Osteoblast (primary cell): ENCODE data around the gene TDRD15. TPM values are rescaled to one million over a fixed set of nuclear protein-coding genes. Genes with fewer than 3 reads are reported as not detected.
"Not testable (repeated sequence)": the region's sequence is repeated elsewhere in the genome, so short reads cannot be mapped to it uniquely, and the experiment has no call there.

ENCODE experiments used
- DNase-seq: peaks from one replicate; pipeline ENCODE4 v3.0.0; 2011; ENCODE audit warnings: low spot score, mixed read lengths; ENCODE audit not compliant: insufficient read length; ENCODE audit errors: missing footprints
- H2AFZ ChIP-seq: 2 replicates; pipeline ENCODE4 v1.6.0; 2011; ENCODE audit warnings: mild to moderate bottlenecking, low read length
- H3K27ac ChIP-seq: 2 replicates; pipeline ENCODE4 v1.5.1; 2011; ENCODE audit warnings: mild to moderate bottlenecking, low read depth, low read length, moderate library complexity
- H3K27me3 ChIP-seq: 2 replicates; pipeline ENCODE4 v1.6.0; 2012; ENCODE audit warnings: mild to moderate bottlenecking, control low read depth, inconsistent platforms, low read length, moderate library complexity; ENCODE audit not compliant: insufficient read depth
- H3K36me3 ChIP-seq: 2 replicates; pipeline ENCODE4 v1.5.1; 2011; ENCODE audit warnings: mild to moderate bottlenecking, low read length, control low read depth, moderate library complexity; ENCODE audit not compliant: insufficient read depth
- H3K4me1 ChIP-seq: 2 replicates; pipeline ENCODE4 v1.5.1; 2011; ENCODE audit warnings: mild to moderate bottlenecking, low read length, control low read depth, moderate library complexity; ENCODE audit not compliant: insufficient read depth
- H3K4me2 ChIP-seq: 2 replicates; pipeline ENCODE4 v1.6.0; 2011; ENCODE audit warnings: mild to moderate bottlenecking, low read length; ENCODE audit not compliant: insufficient read depth
- H3K4me3 ChIP-seq: fragments of 200-600 bp; sonication (generic); 3 replicates; pipeline ENCODE4 v1.5.1; 2012; ENCODE audit warnings: mild to moderate bottlenecking, low read length, inconsistent platforms; ENCODE audit not compliant: insufficient read depth
- H3K79me2 ChIP-seq: 2 replicates; pipeline ENCODE4 v1.6.0; 2012; ENCODE audit warnings: mild to moderate bottlenecking, low read length, control low read depth, inconsistent platforms; ENCODE audit not compliant: insufficient read depth
- H3K9me3 ChIP-seq: 2 replicates; pipeline ENCODE4 v1.5.1; 2011; ENCODE audit warnings: low read depth, low read length, control low read depth
- H4K20me1 ChIP-seq: 2 replicates; pipeline ENCODE4 v1.6.0; 2012; ENCODE audit warnings: mild to moderate bottlenecking, low read length, control low read depth; ENCODE audit not compliant: insufficient read depth
- total RNA-seq: library from RNA; depleted of rRNA; stranded (reverse); fragments of >200 nt; gene quantifications from 2 replicates; pipeline ENCODE4 v1.2.3, GENCODE V29; 2012
- TF ChIP-seq, protein P1 (sequence below): IDR thresholded peaks from 2 replicates; pipeline ENCODE4 v1.5.1; 2011; ENCODE audit warnings: mild to moderate bottlenecking, low read depth, low read length, moderate library complexity; ENCODE audit errors: extremely low read depth

TDRD15 gene
- total RNA-seq, 1 donor = not detected

DNA sequence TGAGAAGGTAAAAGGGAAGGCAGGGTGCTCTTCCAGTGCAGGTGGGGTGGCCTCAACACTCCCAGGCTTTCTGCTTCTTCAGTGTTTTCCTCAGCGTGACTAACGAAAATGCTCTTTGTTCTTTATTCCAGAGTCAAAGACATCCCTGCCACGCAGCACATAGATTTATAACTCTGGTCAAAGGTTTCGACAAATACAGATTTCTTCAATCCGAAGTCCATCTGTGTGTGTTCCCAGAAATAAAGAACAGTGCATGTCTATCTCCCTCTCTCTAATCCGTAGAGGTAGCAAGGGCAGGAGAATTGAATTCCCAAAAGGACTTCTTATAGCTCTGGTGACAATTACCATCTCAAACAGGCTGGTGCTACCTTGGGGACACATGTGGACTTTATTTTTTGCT, 26.4 kb upstream of the TDRD15 start:
- DNase-seq = no peak
- no peaks in the 10 kb centered on the region for H3K9me3 ChIP-seq
- H3K4me3 ChIP-seq = no peak overlapping the region
- no peaks in the 10 kb centered on the region for H3K79me2 ChIP-seq
- no peaks in the 10 kb centered on the region for H3K27me3 ChIP-seq
- no peak overlapping the region for H3K27ac ChIP-seq
- TF ChIP-seq, protein P1, sequence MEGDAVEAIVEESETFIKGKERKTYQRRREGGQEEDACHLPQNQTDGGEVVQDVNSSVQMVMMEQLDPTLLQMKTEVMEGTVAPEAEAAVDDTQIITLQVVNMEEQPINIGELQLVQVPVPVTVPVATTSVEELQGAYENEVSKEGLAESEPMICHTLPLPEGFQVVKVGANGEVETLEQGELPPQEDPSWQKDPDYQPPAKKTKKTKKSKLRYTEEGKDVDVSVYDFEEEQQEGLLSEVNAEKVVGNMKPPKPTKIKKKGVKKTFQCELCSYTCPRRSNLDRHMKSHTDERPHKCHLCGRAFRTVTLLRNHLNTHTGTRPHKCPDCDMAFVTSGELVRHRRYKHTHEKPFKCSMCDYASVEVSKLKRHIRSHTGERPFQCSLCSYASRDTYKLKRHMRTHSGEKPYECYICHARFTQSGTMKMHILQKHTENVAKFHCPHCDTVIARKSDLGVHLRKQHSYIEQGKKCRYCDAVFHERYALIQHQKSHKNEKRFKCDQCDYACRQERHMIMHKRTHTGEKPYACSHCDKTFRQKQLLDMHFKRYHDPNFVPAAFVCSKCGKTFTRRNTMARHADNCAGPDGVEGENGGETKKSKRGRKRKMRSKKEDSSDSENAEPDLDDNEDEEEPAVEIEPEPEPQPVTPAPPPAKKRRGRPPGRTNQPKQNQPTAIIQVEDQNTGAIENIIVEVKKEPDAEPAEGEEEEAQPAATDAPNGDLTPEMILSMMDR = no peak
- H4K20me1 ChIP-seq = no peaks in the 10 kb centered on the region
- H3K36me3 ChIP-seq = no peaks in the 10 kb centered on the region
- H3K4me2 ChIP-seq = no peak overlapping the region
- no peak overlapping the region for H2AFZ ChIP-seq
- H3K4me1 ChIP-seq = no peaks in the 10 kb centered on the region

DNA sequence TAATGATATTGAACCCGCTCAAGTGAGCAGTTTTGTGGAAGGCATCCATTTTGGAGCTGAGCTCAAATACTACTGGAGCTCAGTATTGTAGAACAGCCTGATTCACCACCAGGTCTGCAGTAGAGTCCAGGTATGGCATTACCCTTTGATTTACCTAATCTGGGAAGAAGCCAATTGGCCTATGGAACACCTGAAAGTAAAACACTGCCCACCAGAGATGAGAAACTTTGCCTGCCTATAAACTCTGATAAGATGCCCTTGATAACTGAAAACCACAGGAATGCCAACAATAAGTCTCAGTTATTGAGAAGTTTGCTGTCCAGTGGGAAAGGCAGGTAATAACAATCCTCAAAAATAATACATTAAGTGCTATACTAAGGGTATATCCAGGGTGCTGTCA, 25.5 kb upstream of the TDRD15 start:
- no peak overlapping the region for H2AFZ ChIP-seq

DNA sequence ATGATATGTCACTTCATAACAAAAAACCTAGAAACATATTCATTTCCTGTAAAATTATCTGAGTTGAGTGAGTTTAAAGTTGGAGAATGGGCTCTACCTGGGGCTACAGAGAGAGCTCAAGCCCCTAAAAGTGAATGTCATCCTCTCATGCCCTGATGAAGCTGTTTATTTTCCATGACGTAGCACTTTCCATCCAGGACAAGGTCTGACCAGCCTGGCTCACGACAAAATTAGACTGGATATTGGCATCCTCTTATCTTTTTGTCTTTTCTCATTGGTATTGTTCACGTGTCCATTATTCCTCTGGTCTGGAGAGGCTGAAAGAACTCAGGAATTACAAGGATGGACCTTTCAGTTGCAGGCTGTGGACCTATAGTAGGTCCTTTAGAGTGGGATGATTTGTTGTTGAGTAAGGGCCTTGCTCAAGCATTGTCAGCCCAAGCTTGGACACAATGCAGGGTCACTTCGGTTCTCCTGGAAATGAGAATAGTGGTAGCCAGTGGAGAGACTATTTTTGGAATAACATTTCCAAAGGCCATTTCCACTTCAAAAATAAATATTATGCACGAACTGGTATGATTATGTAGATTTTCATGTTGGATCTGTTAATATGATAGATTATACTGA, 24.4 kb upstream of the TDRD15 start:
- Histone ChIP-seq H2AFZ (no peak overlapping the region), H3K79me2 (no peaks in the 10 kb centered on the region), H4K20me1 (no peaks in the 10 kb centered on the region), H3K4me1 (no peaks in the 10 kb centered on the region), H3K4me3 (no peak overlapping the region), H3K4me2 (no peak overlapping the region), H3K27me3 (no peaks in the 10 kb centered on the region), H3K9me3 (no peaks in the 10 kb centered on the region), H3K27ac (no peak overlapping the region), H3K36me3 (no peaks in the 10 kb centered on the region)
- no peak for DNase-seq
- TF ChIP-seq, protein P1 = no peak

More for the DNA sequence above, 25.5 kb upstream of the TDRD15 start:
- Histone ChIP-seq H3K4me2 (no peak overlapping the region), H3K36me3 (no peaks in the 10 kb centered on the region), H4K20me1 (no peaks in the 10 kb centered on the region), H3K4me1 (no peaks in the 10 kb centered on the region), H3K9me3 (no peaks in the 10 kb centered on the region), H3K27ac (no peak overlapping the region), H3K27me3 (no peaks in the 10 kb centered on the region), H3K79me2 (no peaks in the 10 kb centered on the region), H3K4me3 (no peak overlapping the region)
- TF ChIP-seq, protein P1 = no peak
- DNase-seq = no peak

DNA sequence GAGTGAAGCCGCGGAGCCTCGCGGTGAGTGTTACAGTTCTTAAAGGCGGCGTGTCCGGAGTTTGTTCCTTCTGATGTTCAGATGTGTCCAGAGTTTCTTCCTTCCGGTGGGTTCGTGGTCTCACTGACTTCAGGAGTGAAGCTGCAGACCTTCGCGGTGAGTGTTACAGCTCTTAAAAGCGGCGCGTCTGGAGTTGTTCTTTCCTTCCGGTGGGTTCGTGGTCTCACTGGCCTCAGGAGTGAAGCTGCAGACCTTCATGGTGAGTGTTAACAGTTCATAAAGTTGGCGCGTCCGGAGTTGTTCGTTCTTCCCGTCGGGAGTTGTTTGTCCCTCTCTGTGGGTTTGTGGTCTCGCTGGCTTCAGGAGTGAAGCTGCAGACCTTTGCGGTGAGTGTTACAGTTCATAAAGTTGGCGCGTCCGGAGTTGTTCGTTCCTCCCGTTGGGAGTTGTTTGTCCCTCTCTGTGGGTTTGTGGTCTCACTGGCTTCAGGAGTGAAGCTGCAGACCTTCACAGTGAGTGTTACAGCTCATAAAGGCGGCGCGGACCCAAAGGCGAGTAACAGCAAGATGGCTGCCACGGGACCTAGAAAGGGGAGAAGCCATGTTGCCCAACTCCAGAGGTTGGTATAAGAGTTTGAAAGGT, 22.1 kb upstream of the TDRD15 start:
- H3K27me3 ChIP-seq, DNase-seq, H3K4me2 ChIP-seq, H2AFZ ChIP-seq, H3K27ac ChIP-seq, H3K36me3 ChIP-seq, H3K79me2 ChIP-seq, H3K4me3 ChIP-seq, H3K9me3 ChIP-seq, H3K4me1 ChIP-seq, H4K20me1 ChIP-seq: not testable (repeated sequence)
